Trophoblast cell (in vitro differentiated cells and primary cell): ENCODE measurements around the gene HAPSTR1.

Source experiments
- DNase-seq, 2 donors: peaks; one replicate each; pipeline ENCODE4 v3.0.0-alpha.2; 2016
- H2AFZ ChIP-seq: 2 replicates; pipeline ENCODE4 v1.6.1; 2013; ENCODE audit warnings: low read length, moderate library complexity, mild to moderate bottlenecking; ENCODE audit not compliant: insufficient read depth, poor library complexity
- H2AK5ac ChIP-seq: 2 replicates; pipeline ENCODE4 v1.6.1; 2013; ENCODE audit warnings: mild to moderate bottlenecking, low read length
- H2BK120ac ChIP-seq: 2 replicates; pipeline ENCODE4 v1.6.1; 2013; ENCODE audit warnings: low read length, mild to moderate bottlenecking, moderate library complexity; ENCODE audit not compliant: insufficient read depth, poor library complexity
- H2BK12ac ChIP-seq: 2 replicates; pipeline ENCODE4 v1.6.1; 2013; ENCODE audit warnings: mild to moderate bottlenecking, low read length, moderate library complexity
- H2BK5ac ChIP-seq: 2 replicates; pipeline ENCODE4 v1.6.1; 2013; ENCODE audit warnings: low read length, low read depth, moderate library complexity, mild to moderate bottlenecking; ENCODE audit not compliant: poor library complexity
- H3K14ac ChIP-seq: 2 replicates; pipeline ENCODE4 v1.6.1; 2013; ENCODE audit warnings: mild to moderate bottlenecking, low read length
- H3K18ac ChIP-seq: 2 replicates; pipeline ENCODE4 v1.6.1; 2013; ENCODE audit warnings: mild to moderate bottlenecking, low read length
- H3K23ac ChIP-seq: 2 replicates; pipeline ENCODE4 v1.6.1; 2013; ENCODE audit warnings: low read length
- H3K27ac ChIP-seq: 2 replicates; pipeline ENCODE4 v1.5.1; 2013; ENCODE audit warnings: low read depth, mild to moderate bottlenecking, inconsistent platforms, low read length, moderate library complexity
- H3K27me3 ChIP-seq: 2 replicates; pipeline ENCODE4 v1.6.1; 2013; ENCODE audit warnings: inconsistent platforms, mild to moderate bottlenecking, low read length, moderate library complexity; ENCODE audit not compliant: insufficient read depth
- H3K36me3 ChIP-seq, 2 experiments: 1 replicate in 1 of 2; 2 replicates in 1 of 2; pipeline ENCODE4 v1.6.1; 2013; ENCODE audit warnings: low read length in 2 of 2, mild to moderate bottlenecking in 2 of 2, moderate library complexity in 1 of 2; ENCODE audit not compliant: insufficient read depth in 2 of 2, control insufficient read depth in 1 of 2
- H3K4ac ChIP-seq: 2 replicates; pipeline ENCODE4 v1.6.1; 2013; ENCODE audit warnings: low read depth, mild to moderate bottlenecking, low read length, moderate library complexity
- H3K4me1 ChIP-seq, 2 experiments: 1 replicate in 1 of 2; 2 replicates in 1 of 2; pipeline ENCODE4 v1.6.1; 2013; ENCODE audit warnings: low read length in 2 of 2, mild to moderate bottlenecking in 2 of 2, moderate library complexity in 1 of 2; ENCODE audit not compliant: insufficient read depth in 2 of 2, control insufficient read depth in 1 of 2
- H3K4me2 ChIP-seq: 2 replicates; pipeline ENCODE4 v1.6.1; 2013; ENCODE audit warnings: inconsistent platforms, mild to moderate bottlenecking, low read length, moderate library complexity
- H3K4me3 ChIP-seq: 2 replicates; pipeline ENCODE4 v1.5.1; 2013; ENCODE audit warnings: mild to moderate bottlenecking, low read depth, low read length, inconsistent platforms
- H3K79me1 ChIP-seq: one replicate; pipeline ENCODE4 v1.6.1; 2013; ENCODE audit warnings: low read length
- H3K79me2 ChIP-seq: 2 replicates; pipeline ENCODE4 v1.6.1; 2013; ENCODE audit warnings: low read length, mild to moderate bottlenecking; ENCODE audit not compliant: control insufficient read depth, insufficient read depth, poor library complexity
- H3K9ac ChIP-seq: 2 replicates; pipeline ENCODE4 v1.6.1; 2013; ENCODE audit warnings: mild to moderate bottlenecking, low read length
- H3K9me3 ChIP-seq: 2 replicates; pipeline ENCODE4 v1.6.1; 2013; ENCODE audit warnings: low read depth, mild to moderate bottlenecking, control low read depth, inconsistent platforms, low read length; ENCODE audit not compliant: insufficient read depth
- H4K12ac ChIP-seq: 2 replicates; pipeline ENCODE4 v1.6.1; 2013; ENCODE audit warnings: low read depth, mild to moderate bottlenecking, low read length, moderate library complexity
- H4K8ac ChIP-seq: 2 replicates; pipeline ENCODE4 v1.6.1; 2013; ENCODE audit warnings: low read depth, mild to moderate bottlenecking, low read length, moderate library complexity
- H4K91ac ChIP-seq: one replicate; pipeline ENCODE4 v1.6.1; 2013; ENCODE audit warnings: low read depth, mild to moderate bottlenecking, low read length, moderate library complexity
- WGBS: extraction: QIAGEN DNeasy Blood & Tissue Kit; methylation state at CpG from one replicate; pipeline ENCODE4 v1.1.7; 2013; ENCODE audit warnings: missing lambda C conversion rate; ENCODE audit not compliant: insufficient read length, insufficient coverage; ENCODE audit errors: extremely low coverage; 5-methylcytosine and 5-hydroxymethylcytosine counted together

The HAPSTR1 gene

DNA sequence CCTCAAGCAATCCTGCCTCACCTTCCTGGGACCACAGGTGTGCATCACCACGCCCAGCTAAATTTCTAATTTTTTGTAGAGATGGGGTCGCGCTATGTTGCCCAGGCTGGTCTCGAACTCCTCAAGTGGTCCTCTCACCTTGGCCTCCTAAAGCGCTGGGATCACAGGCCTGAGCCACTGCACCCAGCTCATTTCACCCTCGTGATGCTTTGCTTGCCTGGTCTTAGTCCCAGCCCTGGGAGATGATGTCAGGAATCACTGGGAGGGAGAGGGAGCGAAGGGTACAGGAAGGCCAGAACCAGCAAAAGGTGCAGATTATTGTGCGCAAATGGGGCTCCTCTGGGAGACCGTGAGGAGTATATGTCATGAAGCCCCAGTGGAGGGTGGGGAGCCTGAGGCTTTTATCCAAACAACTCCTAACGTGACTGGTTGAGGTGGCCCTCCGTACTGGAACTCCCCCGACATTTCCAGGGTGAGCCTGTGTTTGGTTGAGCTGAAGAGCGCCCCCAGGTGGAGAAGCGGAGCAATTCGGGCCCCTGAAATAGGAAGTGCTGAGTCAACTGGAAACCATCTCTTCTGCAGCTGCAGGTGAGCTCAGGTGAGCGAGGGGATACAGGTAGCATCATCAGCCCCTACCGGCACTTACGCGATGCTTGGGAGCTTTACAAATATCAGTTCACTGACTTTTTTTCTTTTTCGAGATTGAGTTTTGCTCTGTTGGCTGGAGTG is 41.2 kb upstream of the HAPSTR1 start:
- Histone ChIP-seq H3K79me1 (peaks cover 5% of the 10 kb centered on the region), H3K18ac (no peak overlapping the region), H3K4me3 (no peak overlapping the region), H3K9ac (no peak overlapping the region), H3K27me3 (no peaks in the 10 kb centered on the region), H4K12ac (no peak overlapping the region), H3K4me2 (no peak overlapping the region), H3K4ac (no peak overlapping the region), H4K8ac (no peak overlapping the region), H3K14ac (no peak overlapping the region), H2BK12ac (no peak overlapping the region), H3K4me1 (peaks cover 8 to 10% of the 10 kb centered on the region in 2 experiments), H2AFZ (no peak overlapping the region), H2BK5ac (no peak overlapping the region), H3K79me2 (no peaks in the 10 kb centered on the region), H2BK120ac (no peak overlapping the region), H3K9me3 (no peaks in the 10 kb centered on the region), H2AK5ac (no peak overlapping the region), H3K23ac (no peak overlapping the region), H4K91ac (no peak overlapping the region), H3K36me3 (peaks cover 0 to 2% of the 10 kb centered on the region in 2 experiments), H3K27ac (no peak overlapping the region)
- WGBS: no CpG with 5 or more reads among the region's 20 CpGs
- peak; percentile 45 to 64 for DNase-seq

- no peak overlapping the region for H3K9ac ChIP-seq
- no peak overlapping the region for H4K8ac ChIP-seq
- H3K4ac ChIP-seq: no peak overlapping the region
- no peak overlapping the region for H3K18ac ChIP-seq
- no peak overlapping the region for H3K14ac ChIP-seq
- H4K12ac ChIP-seq: no peak overlapping the region
- no peak overlapping the region for H2BK5ac ChIP-seq
- no peaks in the 10 kb centered on the region for H3K9me3 ChIP-seq
- DNase-seq: peak; percentile 87 to 88
- peaks cover 5% of the 10 kb centered on the region for H3K79me1 ChIP-seq
- H2AFZ ChIP-seq: no peak overlapping the region
- no peak overlapping the region for H3K23ac ChIP-seq
- no peak overlapping the region for H2BK12ac ChIP-seq
- H4K91ac ChIP-seq: no peak overlapping the region
- peak overlapping the region; percentile 50 for H3K4me2 ChIP-seq
- no peak overlapping the region for H3K27ac ChIP-seq
- H3K4me1 ChIP-seq: peaks cover 1 to 3% of the 10 kb centered on the region in 2 experiments
- no peak overlapping the region for H3K4me3 ChIP-seq
- H2BK120ac ChIP-seq: no peak overlapping the region
- no peaks in the 10 kb centered on the region for H3K27me3 ChIP-seq
- H3K36me3 ChIP-seq: no peaks in the 10 kb centered on the region
- no peaks in the 10 kb centered on the region for H3K79me2 ChIP-seq
- no CpG with 5 or more reads among the region's 9 CpGs for WGBS
- no peak overlapping the region for H2AK5ac ChIP-seq
These were observed 38.3 kb upstream of the HAPSTR1 start for GRCh38 chr16:9053006-9053601.

DNA sequence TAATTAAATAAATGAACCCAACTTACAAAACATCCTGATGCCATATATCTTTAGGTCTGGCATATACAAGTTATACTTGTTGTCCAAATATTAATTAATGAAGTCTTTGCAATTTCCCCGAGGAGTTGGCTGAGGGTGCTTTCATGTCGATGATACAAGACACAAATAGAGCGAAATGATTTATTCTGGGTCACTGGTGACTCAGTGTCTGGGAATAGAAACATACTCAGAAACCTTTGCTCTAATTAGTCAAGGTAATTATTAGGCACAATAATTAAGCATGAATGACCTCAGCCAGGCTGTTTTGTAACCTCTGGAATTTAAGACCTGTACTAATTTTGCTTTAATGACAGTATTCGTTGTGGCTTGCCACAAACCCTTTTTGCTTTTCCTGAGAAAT is 37.0 kb upstream of the HAPSTR1 start:
- H2BK120ac ChIP-seq: no peak overlapping the region
- H4K8ac ChIP-seq: no peak overlapping the region
- no peak overlapping the region for H3K18ac ChIP-seq
- H3K4me2 ChIP-seq: no peak overlapping the region
- no peak overlapping the region for H2BK12ac ChIP-seq
- no peaks in the 10 kb centered on the region for H3K79me2 ChIP-seq
- no peak overlapping the region for H2BK5ac ChIP-seq
- WGBS: no CpG with 5 or more reads among the region's 4 CpGs
- peaks cover 2% of the 10 kb centered on the region for H3K79me1 ChIP-seq
- H3K4me3 ChIP-seq: no peak overlapping the region
- H2AFZ ChIP-seq: no peak overlapping the region
- no peak overlapping the region for H3K23ac ChIP-seq
- H3K14ac ChIP-seq: no peak overlapping the region
- no peak overlapping the region for H3K4ac ChIP-seq
- H3K9ac ChIP-seq: no peak overlapping the region
- no peaks in the 10 kb centered on the region for H3K4me1 ChIP-seq
- no peak for DNase-seq
- H3K36me3 ChIP-seq: no peaks in the 10 kb centered on the region
- no peak overlapping the region for H4K91ac ChIP-seq
- no peaks in the 10 kb centered on the region for H3K9me3 ChIP-seq
- no peaks in the 10 kb centered on the region for H3K27me3 ChIP-seq
- H3K27ac ChIP-seq: no peak overlapping the region
- no peak overlapping the region for H4K12ac ChIP-seq
- no peak overlapping the region for H2AK5ac ChIP-seq

DNA sequence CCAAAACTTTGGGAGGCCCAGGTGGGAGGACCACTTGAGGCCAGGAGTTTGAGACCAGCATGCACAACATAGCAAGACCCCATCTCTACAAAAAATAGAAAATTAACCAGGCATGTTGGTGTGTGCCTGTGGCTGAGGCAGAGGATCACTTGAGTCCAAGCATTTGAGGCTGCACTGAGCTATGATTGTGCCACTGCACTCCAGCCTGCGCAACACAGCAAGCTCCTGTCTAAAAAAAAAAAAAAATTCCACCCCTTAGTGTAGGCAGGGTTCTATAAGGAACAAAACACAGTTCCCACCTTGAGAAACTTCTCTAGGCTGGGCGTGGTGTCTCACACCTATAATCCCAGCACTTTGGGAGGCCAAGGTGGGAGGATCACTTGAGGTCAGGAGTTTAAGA is 36.3 kb upstream of the HAPSTR1 start:
- no peaks in the 10 kb centered on the region for H3K4me1 ChIP-seq
- no peaks in the 10 kb centered on the region for H3K9me3 ChIP-seq
- H4K12ac ChIP-seq: no peak overlapping the region
- H4K8ac ChIP-seq: no peak overlapping the region
- DNase-seq: no peak
- H3K4ac ChIP-seq: no peak overlapping the region
- H2BK120ac ChIP-seq: no peak overlapping the region
- no peaks in the 10 kb centered on the region for H3K27me3 ChIP-seq
- H3K4me2 ChIP-seq: no peak overlapping the region
- H3K14ac ChIP-seq: no peak overlapping the region
- no peak overlapping the region for H2AK5ac ChIP-seq
- H2BK5ac ChIP-seq: no peak overlapping the region
- H3K36me3 ChIP-seq: no peaks in the 10 kb centered on the region
- H3K4me3 ChIP-seq: no peak overlapping the region
- H2BK12ac ChIP-seq: no peak overlapping the region
- H4K91ac ChIP-seq: peak overlapping the region; percentile 46
- no CpG with 5 or more reads among the region's 2 CpGs for WGBS
- H2AFZ ChIP-seq: no peak overlapping the region
- H3K9ac ChIP-seq: no peak overlapping the region
- H3K27ac ChIP-seq: no peak overlapping the region
- H3K23ac ChIP-seq: no peak overlapping the region
- H3K79me2 ChIP-seq: no peaks in the 10 kb centered on the region
- H3K79me1 ChIP-seq: peaks cover 2% of the 10 kb centered on the region
- no peak overlapping the region for H3K18ac ChIP-seq
